GM19467 (cell line): ENCODE data around the gene TCF12.

Experiments
- ATAC-seq: cut with Tn5 transposase; IDR thresholded peaks from one replicate; pipeline ENCODE4 v1.9.1; 2021; ENCODE audit warnings: mild to moderate bottlenecking, moderate library complexity; ENCODE audit not compliant: unreplicated experiment

Gene TCF12

DNA sequence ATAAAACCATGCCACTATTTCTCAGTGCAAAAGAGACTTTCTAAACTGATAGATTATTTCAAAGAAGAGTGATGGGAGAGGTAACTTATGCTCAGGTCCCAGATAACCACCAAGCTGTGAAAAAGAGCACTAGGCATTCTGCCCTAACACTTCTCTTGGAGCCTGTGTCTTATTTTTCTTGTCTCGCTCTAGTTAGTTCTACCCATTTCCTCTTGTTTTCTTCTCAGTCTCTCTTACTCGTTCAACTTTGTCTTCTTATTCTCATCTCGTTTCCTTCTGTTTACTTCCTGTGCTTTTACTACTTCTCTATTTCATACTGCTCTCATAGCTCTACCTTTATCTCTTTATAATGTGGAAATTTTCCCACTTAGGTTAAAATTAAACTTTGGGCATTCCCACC is 366.1 kb downstream of the TCF12 start:
- peak; percentile 41 for ATAC-seq

DNA sequence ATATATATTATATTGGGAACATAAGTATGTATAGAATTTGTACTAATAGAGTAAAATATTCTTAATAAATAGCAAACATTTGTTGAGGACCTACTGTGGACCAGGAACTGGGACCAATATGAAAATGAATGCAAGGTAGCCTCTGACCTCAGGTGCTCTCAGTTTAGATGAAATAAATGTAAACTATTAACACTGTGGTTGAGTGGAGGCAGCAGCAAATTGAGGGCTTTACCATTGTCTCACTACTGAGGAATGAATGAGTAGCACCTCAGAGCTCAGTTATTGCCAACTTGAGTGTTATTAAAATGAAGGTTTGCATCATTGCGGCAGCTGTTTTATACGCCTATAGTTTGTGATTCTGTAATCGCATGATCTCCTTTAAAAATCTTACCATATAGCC is 366.9 kb downstream of the TCF12 start:
- peak; percentile 47 for ATAC-seq

DNA sequence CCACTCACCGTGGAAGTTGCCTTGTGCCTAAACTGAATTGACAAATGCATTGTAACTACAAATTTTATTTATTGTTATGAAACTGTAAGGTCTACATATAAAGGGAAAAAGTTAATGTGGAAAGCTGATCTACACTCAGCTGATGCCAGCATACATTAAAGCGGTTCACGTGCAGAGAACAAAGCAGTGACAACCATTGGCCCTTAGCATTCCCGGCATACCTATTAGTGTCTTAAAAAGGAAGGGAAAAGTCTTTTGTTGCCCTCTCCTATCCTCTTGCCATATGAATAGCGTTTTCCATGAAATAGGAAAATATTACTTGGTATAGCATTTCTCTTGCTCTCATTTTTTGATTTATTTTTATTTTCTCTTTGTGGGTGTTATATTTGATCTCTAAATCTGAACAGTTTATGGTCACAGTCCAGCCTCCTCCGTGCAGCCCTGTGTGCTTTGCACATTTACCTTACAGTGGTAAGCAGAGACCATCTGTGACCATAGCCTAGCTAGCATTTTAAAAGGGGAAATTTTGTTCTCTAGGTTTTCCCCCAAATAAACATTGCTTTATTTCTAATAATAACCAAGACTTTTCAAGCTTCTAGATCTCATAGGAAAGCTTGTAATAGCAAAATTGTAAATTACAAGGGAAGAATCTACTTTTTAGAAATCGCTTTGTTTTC is 368.1 kb downstream of the TCF12 start:
- no peak for ATAC-seq

DNA sequence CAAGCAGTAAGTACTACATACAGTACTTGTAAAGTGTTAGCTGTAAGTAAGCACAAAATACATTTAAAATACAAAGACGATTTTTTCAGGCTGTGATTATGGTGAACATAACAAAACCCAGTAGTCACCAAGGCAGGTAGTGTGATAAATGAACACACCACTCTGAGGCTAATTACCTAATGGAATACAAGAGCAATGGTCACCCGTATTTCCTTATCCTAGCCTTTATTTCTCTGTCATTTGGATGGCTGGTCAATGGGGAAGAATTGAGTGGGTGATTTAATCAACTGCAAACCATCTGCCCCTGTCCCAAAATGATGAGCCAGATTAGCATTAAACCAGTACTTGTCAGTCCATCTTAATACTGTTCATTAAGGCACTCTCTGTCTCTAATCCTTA is 368.7 kb downstream of the TCF12 start:
- no peak for ATAC-seq

DNA sequence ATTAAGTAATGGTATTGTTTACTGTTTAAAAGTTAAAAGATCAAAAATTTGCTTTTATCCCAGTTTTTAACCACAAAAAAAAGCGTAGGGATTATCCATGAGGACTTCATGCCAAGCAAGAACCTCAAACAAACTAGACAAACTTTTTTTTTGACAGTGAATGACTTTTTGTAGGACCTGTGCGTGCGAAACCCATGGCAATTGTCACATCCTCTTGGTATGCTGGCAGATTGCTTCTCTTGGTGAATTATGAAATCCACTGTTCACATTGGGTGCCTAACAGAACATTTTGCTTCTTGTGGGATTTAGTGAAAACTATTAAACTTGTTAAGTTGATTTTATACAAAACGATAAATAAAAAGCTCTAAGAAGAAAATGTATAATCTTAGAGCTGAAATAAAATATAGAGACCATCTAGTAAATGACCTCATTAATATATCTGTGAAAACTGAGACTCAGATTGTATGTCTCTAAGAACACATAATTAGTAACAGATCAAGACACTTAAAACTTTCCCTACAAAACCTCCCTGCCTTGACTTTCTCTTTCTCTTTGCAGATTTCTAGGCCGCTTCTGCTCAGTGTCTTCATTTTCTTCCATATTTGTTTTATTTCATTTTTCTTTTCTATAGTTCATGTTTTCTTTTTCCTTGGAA is 370.6 kb downstream of the TCF12 start:
- ATAC-seq, result no peak

DNA sequence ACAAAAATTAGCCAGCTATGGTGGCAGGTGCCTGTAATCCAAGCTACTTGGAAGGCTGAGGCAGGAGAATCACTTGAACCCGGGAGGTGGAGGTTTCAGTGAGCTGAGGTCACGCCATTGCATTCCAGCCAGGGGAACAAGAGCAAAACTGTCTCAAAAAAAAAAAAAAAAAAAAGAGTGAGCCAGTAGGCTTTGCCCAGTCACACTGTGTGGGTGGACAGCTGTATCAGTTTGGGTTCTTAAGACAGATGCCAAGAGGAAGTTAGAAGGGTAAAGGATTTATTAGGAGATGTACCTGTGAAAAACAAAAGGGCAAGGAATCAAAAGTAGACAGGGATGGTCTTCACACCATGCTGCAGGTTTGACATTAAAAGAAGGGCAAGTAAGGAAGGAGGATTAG is 371.7 kb downstream of the TCF12 start:
- ATAC-seq, result no peak

DNA sequence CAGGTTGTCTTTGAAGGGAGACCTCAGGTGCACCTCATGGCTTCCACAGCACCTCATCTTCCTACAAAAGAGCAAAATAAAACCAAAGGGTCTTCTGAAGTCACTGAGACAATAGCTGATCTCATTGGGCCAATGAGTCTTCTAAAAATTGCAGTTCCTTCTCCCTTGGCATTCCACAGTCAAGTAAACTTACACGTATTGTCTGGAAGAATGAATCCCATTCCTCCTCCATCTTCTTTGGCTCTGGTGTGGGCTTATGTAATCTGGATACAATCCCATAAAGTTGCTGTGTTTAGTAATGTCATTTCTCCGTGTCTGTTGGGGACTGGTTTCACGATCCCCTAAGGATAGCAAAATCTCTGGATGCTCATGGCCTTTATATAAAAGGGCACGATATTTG is 372.4 kb downstream of the TCF12 start:
- ATAC-seq, result no peak

DNA sequence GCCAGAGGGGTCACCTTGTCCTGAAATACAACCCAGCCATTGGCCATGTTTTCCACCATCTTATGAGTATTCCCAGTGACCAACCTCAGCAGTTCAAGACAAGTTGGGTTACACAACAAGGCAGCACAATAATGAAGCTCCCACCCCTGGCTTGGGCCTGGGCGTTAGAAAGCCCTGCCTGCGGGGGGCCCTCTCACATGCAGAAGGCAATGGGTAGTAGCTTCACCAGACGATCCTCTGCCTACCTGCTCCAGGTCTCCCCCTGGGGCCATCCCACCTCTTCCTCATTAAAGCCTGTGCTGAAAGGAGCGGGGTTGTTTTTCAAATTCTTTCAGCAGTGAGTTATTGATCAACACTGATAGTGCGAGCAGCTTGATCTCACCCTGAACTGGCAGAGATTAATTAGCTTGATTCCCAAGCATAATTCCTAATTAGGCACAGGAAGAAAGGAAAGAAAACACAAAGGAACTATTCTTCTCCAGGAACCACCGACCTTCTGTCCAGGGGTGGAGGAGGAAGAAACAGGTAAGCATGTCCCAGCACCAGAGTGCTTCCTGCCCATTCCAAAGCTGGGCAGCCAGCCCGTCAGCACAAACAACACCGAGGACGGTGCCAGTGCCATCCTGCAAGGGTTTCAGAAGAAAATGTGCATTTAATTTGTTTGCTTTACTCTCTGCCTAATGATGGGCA is 378.2 kb downstream of the TCF12 start:
- ATAC-seq, result no peak

DNA sequence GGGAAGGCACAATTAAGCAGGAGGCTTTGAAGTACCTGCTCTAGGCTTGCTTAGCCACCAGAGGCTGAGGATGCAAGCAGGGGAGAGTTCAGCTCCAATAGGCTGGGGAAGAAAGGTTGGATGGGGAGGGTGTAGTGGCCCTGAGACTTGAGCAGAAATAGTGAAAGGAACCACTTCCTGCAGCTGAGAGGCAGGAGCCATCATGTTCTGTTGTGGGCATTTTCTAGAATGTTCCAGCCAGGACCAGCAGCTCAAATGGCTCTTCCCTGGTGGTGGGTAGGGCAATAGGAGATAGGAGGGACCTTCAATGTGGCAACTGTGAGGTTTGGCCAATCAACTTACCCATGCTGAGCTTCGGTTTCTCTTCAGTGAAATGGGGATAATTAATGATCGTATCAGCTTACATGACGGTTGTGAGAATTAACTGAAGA is 378.7 kb downstream of the TCF12 start:
- ATAC-seq, result no peak

DNA sequence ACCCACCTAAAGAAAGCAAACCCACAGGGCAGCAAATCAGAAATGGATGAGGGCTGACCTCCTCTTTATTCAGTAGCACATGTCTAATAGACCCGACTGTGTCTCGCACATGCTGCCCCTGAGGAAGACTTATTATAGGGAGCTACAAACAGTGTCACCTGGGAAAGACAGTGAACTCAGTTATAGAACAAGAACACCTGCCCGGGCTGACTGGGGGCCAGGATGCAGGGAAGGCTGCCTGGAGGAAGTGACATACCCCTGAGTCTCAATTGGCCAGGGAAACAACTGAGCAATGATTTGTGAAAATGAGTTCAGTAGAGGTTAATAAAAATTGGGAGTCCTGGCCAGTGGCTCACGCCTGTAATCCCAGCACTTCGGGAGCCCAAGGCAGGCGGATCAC is 379.2 kb downstream of the TCF12 start:
- no peak for ATAC-seq

DNA sequence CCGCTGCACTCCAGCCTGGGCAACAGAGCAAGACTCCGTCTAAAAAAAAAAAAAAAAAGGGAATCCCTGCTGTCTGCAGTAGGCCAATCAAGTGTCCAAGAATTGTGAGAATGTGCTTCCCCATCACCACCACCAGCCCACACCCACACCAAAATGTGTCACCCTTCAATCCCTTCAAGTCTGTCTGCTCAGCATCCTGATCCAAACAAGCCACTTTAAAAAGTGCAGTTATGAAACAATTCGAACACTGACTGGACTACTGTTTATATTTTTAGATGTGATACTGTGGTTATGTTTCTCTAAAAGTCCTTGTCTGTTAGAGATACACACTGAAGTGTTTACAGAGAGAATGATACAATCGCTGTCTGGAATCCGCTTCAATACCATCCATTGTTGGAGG is 379.8 kb downstream of the TCF12 start:
- no peak for ATAC-seq

DNA sequence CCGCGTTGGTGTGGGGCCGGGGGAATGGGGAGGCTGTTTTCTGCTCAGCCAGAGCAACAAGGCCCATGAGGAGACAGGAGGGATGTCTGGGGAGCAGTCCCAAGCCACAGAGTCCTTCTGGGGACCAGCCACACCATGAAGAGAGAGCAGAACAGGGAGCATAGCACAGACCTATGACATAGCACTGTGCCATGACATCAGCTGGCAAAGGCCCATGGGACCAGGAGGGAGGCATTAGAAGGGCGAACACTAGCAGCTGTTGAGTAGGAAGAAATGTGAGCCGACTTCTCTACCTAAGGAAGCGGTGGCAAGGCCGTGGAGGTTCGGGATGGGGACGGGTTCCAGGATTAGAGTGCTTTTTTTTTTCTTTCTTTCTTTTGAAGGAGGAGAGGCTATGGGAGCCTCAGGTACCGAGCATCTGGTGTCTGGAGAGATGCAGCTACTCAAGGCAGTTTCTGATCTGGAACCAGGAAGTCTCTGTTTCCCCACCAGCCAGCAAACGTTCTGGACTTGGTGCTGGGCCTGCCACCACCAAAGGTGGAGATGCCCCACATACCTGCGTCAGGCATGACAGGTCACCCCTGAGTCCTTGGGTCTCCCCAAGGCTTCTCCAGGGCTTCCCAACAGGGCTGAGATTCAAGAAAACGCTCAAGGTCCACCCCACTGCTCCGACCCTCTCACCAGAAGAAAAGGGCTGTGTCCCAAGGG is 380.6 kb downstream of the TCF12 start:
- no peak for ATAC-seq

DNA sequence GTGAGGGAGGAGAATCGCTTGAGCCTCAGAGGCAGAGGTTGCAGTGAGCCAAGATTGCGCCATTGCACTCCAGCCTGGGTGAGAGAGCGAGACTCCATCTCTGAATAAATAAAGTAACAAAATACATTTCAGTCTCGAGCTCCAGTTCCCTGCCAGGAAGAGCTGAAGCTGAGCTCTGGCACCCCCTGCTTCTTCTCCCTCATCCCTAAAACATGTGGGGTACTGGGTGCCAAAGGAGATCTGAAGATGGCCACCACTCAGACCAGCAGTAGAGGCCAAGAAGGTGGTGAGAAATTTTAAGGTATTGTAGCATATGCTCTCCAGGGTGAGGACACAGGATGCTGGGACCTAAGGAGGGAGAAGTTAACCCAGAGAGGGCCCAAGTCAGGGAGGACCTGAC is 382.9 kb downstream of the TCF12 start:
- ATAC-seq, result no peak

DNA sequence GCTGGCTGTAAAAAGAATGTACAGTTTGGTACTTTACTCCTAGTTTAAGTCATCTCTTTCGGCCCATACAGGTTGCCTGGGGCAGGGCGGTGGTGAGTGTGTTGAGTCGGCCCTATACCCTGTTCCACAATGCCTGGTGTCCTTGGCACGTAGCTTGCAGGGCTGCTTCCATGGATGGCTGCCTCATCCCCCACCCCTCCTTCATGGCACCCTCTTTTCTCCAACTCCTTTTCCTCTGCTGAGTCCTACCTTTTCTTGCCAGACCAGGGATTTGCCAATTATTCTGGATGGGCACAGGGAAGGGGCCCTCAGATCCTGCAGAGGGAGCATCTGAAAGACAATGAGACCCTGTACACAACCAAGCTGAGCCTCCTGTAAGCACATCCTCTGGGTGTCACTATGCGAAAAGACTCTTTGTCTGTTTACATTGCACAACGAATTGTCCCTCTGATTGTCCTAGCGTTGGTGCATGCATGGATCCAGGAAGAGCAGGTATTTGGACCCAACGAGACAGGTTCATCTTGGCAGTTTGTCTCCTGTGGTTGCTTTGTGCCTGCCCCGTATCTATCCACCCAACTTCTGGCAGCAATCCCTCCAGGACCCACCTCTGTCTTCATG is 384.3 kb downstream of the TCF12 start:
- ATAC-seq, result no peak

DNA sequence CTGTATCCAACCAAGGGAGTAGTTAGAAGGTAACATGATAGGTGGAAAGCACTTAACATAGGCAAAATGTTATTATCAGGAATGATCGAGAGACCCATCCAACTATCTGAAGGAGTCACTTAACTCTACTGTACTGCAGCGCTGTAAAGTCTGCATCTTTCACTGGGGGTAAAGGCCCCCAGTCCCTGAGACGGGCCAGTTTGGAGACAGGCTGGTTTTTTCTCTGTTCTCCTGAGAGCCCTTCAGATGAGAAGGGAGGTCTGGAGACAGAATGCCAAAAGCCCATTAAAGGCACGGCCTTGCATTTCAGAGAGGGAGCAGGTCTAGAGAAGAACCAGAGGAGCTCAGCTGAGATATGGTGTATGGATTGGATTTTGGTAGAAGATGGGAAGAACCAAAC is 386.6 kb downstream of the TCF12 start:
- no peak for ATAC-seq

DNA sequence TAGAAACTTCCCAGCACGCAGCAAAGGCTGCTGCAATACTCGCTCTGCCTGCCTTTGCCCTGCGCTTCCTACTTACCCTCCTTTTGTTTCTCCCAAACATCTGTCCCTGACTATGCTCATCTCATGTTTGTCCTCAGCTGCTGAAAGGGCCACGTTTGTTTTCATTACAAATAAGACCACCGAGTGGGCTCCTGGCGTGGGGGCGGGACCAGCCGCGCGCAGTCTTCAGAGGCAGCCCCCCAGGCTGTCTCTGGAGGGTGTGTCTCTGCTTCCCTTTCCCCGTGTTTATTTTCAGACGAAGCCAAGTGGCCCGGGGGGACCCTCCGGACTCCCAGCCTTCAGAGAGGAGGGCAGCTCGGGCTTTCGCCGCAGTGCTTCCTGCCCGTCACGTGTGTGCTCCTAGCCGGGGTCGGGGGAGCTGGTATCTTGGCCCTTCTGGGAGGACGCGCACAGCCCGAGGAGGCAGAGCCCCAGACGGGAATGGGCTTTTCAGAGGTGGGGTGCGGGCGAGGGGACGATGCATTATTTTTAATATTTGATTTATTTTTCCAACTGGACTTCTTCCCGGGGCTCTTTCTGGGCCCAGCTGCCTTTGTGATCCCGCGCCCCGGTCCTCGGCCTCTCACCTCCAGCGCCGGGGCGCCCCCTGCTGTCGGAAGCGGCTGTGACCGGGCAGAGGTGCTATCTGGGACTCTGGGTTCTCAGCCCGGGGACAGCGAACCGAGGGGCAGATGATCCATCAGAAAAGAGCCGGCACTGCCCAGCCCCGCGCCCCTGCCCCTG is 387.9 kb downstream of the TCF12 start:
- peak; percentile 60 for ATAC-seq

DNA sequence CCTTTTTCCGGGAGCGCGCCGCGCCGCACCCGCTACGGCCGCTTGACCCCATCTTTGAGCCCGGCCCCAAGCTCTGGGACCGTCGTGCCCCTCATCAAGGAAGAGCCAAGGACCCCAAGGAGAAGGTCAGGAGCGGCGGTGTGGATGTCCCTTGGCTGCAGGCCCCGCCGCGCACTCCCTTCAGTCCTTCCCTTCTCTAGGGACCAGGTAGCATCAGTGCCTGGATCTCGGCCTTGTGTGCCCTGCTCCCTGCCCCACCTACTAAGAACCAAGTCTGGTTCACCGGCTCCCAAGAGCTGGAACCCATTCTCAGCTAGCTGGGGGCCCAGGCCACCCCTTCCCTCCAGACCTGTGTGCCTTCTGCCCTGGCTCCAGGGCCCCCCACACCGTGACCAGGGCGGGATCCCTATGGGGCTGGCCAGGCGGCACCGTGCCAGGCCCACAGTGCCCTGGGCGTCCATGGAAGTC is 388.5 kb downstream of the TCF12 start:
- no peak for ATAC-seq

DNA sequence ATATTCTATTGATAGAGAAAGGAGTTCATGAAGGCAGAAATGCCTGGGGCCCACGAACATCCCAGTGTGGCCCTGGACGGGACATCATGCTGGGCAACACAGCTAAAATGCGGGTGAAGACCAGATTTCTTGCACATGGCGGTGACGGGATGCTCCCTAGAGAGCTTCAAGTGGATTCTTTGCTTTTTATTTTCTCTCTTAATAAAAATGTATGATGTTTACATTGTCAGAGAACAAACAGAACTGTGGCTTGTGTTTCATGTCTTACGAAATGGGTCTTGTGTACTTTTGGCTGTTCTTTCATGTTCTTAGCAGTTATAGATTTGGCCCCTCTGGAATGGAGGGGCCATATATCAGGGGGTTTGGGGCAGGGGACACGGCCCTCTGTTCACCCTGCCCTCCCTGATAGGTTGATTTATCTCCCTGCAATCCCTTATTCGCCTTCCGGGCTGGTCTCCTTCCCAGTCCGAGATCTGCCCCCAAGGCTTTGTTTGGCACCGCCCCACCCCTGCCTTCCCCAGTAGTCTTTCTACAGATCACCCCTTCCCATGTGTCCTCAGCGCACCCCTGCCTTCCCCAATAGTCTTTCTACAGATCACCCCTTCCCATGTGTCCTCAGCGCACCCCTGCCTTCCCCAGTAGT is 389.2 kb downstream of the TCF12 start:
- ATAC-seq, result no peak

DNA sequence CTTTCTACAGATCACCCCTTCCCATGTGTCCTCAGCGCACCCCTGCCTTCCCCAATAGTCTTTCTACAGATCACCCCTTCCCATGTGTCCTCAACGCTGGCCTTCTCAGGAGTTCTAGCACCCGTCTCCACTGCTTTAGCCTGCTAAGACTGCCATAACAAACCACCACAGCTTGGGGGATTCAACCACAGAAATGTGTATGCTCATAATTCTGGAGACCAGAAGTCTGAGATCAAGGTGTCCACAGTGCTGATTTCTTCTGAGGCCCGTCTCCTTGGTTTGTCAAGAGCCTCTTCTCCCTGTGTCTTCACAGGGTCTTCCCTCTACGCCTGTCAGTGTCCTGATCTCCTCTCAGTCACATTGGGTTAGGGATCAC is 389.7 kb downstream of the TCF12 start:
- ATAC-seq, result no peak
